ENCODE measurements around the gene SYT17. TPM values are rescaled to one million over a fixed set of nuclear protein-coding genes. Genes with fewer than 3 reads are reported as not detected.

SYT17 gene
- polyA plus RNA-seq, 3 donors: 0.81 to 4.9 (median 1.1) TPM

- peaks cover 0 to 5% (median 0%) of the 10 kb centered on the region in 3 donors for H3K27me3 Mint-ChIP-seq (ENCODE audit: low read depth in 3 of 3)
- H2AFZ ChIP-seq (ENCODE audit: insufficient read depth, low read depth, low read length, poor library complexity, severe bottlenecking): no peak overlapping the region
- H3K36me3 ChIP-seq (replicated peaks in 1 of 2; ENCODE audit: control insufficient read depth in 1 of 2, insufficient read depth in 2 of 2, low read length in 2 of 2): no peaks in the 10 kb centered on the region
- H3K9me3 Mint-ChIP-seq: peaks cover 0 to 1% (median 0%) of the 10 kb centered on the region in 7 donors
- no peak overlapping the region for H3K4me3 ChIP-seq (replicated peaks in 1 of 3; ENCODE audit: low read depth in 2 of 3, low read length in 3 of 3)
- H3K4me1 Mint-ChIP-seq: peaks cover 70% of the 10 kb centered on the region
- no peak overlapping the region for H3K27ac ChIP-seq (ENCODE audit: low read depth in 1 of 2, low read length in 2 of 2)
- no peaks in the 10 kb centered on the region for H3K27me3 ChIP-seq (ENCODE audit: control insufficient read depth in 2 of 2, insufficient read depth in 2 of 2, low read length in 2 of 2)
- no peak overlapping the region for H3K4me2 ChIP-seq (replicated peaks; ENCODE audit: extremely low read depth, low read length, poor library complexity, severe bottlenecking)
- intact Hi-C loops (cut with micrococcal nuclease): loop anchor here in 1 of 2 donors (5.0 kb wide), 1 partner anchor 36 kb away; no protein-coding TSS in a partner anchor
- peak overlapping the region in 1 of 7 donors; percentile 26 for H3K27ac Mint-ChIP-seq
- DNase-seq: peak in 1 of 3 donors; percentile 37
- no peaks in the 10 kb centered on the region for H3K79me2 ChIP-seq (ENCODE audit: insufficient read depth, low read length)
- H3K4me3 Mint-ChIP-seq: no peak overlapping the region
- peaks cover 67 to 73% of the 10 kb centered on the region in 2 donors for H3K4me1 ChIP-seq (ENCODE audit: control insufficient read depth in 1 of 2, insufficient read depth in 2 of 2, low read length in 2 of 2)
- WGBS (ENCODE audit: insufficient coverage): 98% methylated on average over 6 of the region's 11 CpGs
- H3K36me3 Mint-ChIP-seq: no peaks in the 10 kb centered on the region
- TF ChIP-seq, protein P1, sequence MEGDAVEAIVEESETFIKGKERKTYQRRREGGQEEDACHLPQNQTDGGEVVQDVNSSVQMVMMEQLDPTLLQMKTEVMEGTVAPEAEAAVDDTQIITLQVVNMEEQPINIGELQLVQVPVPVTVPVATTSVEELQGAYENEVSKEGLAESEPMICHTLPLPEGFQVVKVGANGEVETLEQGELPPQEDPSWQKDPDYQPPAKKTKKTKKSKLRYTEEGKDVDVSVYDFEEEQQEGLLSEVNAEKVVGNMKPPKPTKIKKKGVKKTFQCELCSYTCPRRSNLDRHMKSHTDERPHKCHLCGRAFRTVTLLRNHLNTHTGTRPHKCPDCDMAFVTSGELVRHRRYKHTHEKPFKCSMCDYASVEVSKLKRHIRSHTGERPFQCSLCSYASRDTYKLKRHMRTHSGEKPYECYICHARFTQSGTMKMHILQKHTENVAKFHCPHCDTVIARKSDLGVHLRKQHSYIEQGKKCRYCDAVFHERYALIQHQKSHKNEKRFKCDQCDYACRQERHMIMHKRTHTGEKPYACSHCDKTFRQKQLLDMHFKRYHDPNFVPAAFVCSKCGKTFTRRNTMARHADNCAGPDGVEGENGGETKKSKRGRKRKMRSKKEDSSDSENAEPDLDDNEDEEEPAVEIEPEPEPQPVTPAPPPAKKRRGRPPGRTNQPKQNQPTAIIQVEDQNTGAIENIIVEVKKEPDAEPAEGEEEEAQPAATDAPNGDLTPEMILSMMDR (IDR thresholded peaks at IDR 0.05): no peak
- no peaks in the 10 kb centered on the region for H4K20me1 ChIP-seq (ENCODE audit: insufficient read depth, low read length)
- H3K9me3 ChIP-seq (replicated peaks in 1 of 2; ENCODE audit: control insufficient read depth in 1 of 2, insufficient read depth in 1 of 2, low read length in 2 of 2): no peaks in the 10 kb centered on the region
- no peak overlapping the region for H3K9ac ChIP-seq (ENCODE audit: insufficient read depth, low read length, poor library complexity, severe bottlenecking)
These were observed 35.1 kb upstream of the SYT17 start for GRCh38 chr16:19132898-19133297.

DNA sequence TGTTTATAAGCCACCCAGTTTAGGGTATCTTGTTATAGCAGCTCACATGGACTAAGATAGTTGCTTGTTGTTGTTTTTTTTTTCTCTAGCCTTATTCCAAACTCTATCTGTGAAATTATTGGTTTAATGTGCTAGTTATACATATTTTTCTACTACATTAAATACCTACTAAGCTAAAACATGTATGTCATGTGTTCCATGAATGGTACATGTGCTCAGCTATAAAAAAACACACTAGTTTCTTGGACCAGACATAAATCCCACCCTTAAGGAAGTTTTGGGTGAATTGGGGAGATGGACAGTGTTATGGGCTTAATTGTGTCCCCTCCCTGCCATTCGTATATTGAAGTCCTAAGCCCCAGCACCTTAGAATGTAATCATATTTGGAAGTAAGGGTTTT is 34.4 kb upstream of the SYT17 start:
- Histone ChIP-seq H3K27me3 (ENCODE audit: control insufficient read depth in 2 of 2, insufficient read depth in 2 of 2, low read length in 2 of 2) (no peaks in the 10 kb centered on the region), H3K4me3 (replicated peaks in 1 of 3; ENCODE audit: low read depth in 2 of 3, low read length in 3 of 3) (no peak overlapping the region), H4K20me1 (ENCODE audit: insufficient read depth, low read length) (no peaks in the 10 kb centered on the region), H3K4me2 (replicated peaks; ENCODE audit: extremely low read depth, low read length, poor library complexity, severe bottlenecking) (no peak overlapping the region), H3K4me1 (ENCODE audit: control insufficient read depth in 1 of 2, insufficient read depth in 2 of 2, low read length in 2 of 2) (peaks cover 65 to 72% of the 10 kb centered on the region in 2 donors), H3K27ac (ENCODE audit: low read depth in 1 of 2, low read length in 2 of 2) (no peak overlapping the region), H3K9me3 (replicated peaks in 1 of 2; ENCODE audit: control insufficient read depth in 1 of 2, insufficient read depth in 1 of 2, low read length in 2 of 2) (no peaks in the 10 kb centered on the region), H3K79me2 (ENCODE audit: insufficient read depth, low read length) (no peaks in the 10 kb centered on the region), H3K36me3 (replicated peaks in 1 of 2; ENCODE audit: control insufficient read depth in 1 of 2, insufficient read depth in 2 of 2, low read length in 2 of 2) (no peaks in the 10 kb centered on the region), H2AFZ (ENCODE audit: insufficient read depth, low read depth, low read length, poor library complexity, severe bottlenecking) (no peak overlapping the region), H3K9ac (ENCODE audit: insufficient read depth, low read length, poor library complexity, severe bottlenecking) (no peak overlapping the region)
- peaks cover 0 to 5% (median 1%) of the 10 kb centered on the region in 3 donors for H3K27me3 Mint-ChIP-seq (ENCODE audit: low read depth in 3 of 3)
- peaks cover 0 to 1% (median 0%) of the 10 kb centered on the region in 7 donors for H3K9me3 Mint-ChIP-seq
- no peak overlapping the region for H3K4me3 Mint-ChIP-seq
- no CpG with 5 or more reads among the region's 1 CpG for WGBS (ENCODE audit: insufficient coverage)
- no peak overlapping the region for H3K27ac Mint-ChIP-seq
- intact Hi-C loops (cut with micrococcal nuclease): loop anchor here in 1 of 2 donors (5.0 kb wide), 1 partner anchor 36 kb away; no protein-coding TSS in a partner anchor
- no peaks in the 10 kb centered on the region for H3K36me3 Mint-ChIP-seq
- DNase-seq: no peak
- H3K4me1 Mint-ChIP-seq: peaks cover 69% of the 10 kb centered on the region
- TF ChIP-seq, protein P1 (IDR thresholded peaks at IDR 0.05): no peak
